HG03521 (cell line): ENCODE results near the gene GPC6.

Experiments used
- ATAC-seq: cut with Tn5 transposase; IDR thresholded peaks from one replicate; pipeline ENCODE4 v1.9.1; 2021; ENCODE audit warnings: mild to moderate bottlenecking, moderate library complexity; ENCODE audit not compliant: unreplicated experiment

Gene GPC6

GRCh38 chr13:93810264-93810663, 583.7 kb downstream of the GPC6 start:
- ATAC-seq: no peak

- ATAC-seq: no peak
These were observed 584.6 kb downstream of the GPC6 start for GRCh38 chr13:93811071-93811737.

DNA sequence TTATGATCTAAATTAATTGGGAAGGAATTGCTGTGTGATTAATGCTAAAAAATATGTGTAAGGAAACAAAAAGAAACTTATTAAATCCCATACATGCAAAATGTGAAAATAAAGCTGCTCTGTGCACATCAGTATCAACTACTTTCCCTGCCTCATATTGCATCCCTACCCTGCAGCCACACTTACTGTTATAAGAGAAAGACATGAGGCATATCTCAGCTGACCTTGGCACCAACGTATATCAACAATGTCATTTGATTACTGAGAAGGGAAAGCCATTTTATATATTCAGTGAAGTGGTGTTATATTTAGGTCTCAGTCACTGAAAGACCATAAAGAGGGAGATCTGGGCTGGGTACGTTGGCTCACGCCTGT, 585.1 kb downstream of the GPC6 start:
- ATAC-seq: no peak

GRCh38 chr13:93814658-93815057, 588.1 kb downstream of the GPC6 start:
- ATAC-seq: no peak

- no peak for ATAC-seq
These were observed 591.7 kb downstream of the GPC6 start for GRCh38 chr13:93818345-93818744.

DNA sequence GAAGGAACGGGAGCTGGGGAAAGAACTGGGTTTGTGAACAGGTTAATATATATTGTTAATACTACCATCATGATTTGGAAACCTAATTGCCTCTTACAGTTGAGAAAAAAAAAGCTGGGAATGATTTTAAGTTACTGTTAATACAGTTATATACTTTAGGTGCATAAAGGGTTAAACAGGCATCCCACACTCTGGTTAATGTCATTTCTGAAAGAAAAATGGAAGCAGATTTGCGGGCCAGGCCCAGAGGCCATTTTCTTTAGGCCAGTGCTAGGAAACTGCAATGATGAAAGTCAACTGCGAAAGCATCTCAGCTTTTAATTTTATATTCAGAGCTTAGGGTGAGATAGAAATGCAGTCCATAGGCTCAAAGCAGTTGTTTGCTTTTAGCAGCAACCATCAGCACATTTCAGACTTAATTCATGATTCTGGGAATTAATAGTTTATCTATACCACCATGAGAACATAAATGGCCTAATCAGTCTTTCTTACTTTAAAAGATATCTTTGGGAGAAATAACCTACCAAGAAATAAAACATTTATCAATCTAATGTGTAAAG, 592.8 kb downstream of the GPC6 start:
- no peak for ATAC-seq

DNA sequence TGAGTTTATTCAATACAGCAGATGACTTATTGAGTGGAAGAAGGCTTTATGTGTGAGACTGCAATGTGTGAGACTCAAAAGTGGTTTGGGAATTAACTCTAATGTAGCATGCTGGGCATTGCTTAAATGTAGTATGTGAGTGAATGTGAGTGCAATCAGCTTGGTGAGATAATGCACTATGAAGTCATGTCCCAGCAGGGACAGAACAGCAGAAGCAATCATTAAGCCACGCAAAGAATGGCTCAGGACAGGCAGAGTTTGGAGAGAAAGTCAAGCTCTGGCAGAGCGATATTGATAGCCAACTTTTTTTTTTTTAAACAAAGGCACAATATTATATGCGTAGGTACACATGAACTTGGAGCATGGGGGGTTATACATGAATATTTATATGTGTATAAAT, 597.7 kb downstream of the GPC6 start:
- ATAC-seq: no peak

- ATAC-seq: no peak
These were observed 607.4 kb downstream of the GPC6 start for GRCh38 chr13:93834051-93834450.

DNA sequence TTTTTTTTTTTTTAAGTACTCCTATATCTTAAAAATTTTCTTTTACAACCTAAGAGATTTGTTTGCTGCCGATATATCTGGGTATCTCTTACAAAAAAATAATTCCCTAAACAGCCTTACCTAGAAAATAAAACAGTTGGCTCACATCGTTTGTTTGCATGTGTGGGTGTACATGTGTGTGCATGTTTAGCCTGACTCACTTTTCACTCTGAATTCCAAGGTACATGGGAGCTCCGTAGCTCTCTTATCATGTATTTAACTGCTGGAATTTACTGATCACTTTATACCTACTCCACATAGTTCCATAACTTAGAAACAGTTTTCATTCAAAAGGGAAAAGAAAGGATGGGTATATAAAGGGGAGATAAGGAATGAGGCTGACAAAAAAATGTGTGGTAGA, 616.5 kb downstream of the GPC6 start:
- no peak for ATAC-seq

DNA sequence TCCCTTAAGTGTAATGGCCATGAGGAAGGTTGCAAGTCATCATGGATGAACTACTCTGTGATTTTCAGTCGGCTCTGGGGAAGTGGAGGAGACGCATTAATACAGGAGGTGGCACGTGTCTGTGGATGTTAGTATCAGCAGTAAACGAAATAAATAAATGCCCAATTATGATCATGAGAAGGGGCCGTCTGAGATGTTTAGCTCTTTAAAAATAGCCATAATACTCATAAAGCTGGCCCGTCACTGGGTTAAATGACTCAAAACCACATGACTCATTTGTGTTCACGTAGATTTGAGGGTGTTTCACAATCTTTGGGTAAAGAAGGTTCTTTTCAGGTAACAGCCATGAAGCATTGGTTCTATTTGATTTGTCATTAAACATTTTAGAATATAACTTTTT, 620.6 kb downstream of the GPC6 start:
- ATAC-seq: no peak

GRCh38 chr13:93848247-93848646, 621.6 kb downstream of the GPC6 start:
- ATAC-seq: no peak

DNA sequence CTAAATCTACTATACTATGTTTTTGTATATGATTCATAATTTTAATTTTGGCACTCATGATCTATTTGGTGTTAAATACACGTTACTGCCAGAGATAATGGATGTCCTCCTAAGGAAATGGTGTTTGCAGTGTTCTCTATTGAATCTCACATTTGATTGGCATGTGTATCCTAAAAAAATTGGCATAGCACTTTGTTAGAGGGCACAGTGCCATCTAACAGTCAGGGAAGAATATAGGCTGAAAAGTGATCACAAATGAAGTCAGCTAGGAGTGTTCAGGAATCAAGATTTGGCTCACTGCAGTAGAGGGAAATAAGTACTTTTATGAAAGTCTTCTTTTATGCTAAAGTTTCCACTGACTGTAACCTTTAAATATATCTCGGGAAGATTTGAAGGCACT, 624.6 kb downstream of the GPC6 start:
- no peak for ATAC-seq

- ATAC-seq: no peak
These were observed 627.3 kb downstream of the GPC6 start for GRCh38 chr13:93853912-93854311.

GRCh38 chr13:93857126-93857525, 630.5 kb downstream of the GPC6 start:
- ATAC-seq: no peak

DNA sequence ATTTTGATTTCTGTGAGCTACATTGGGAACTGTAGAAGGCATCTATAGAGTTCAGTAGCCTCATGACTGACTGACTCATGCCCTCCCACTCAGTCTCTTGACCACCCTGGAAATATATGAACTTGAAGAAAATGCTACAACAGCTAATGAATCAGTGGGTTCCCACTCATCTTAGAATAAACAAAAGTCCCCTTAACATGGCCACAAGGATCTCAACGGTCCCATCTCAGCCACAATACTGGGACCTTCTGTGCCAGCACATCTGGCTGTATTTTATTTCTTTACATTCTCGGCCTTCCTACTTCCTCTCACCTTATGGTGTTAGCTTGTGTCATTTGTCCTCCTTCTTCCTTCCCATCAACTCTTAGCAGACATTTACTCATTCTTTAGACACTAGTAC, 633.1 kb downstream of the GPC6 start:
- ATAC-seq: no peak

DNA sequence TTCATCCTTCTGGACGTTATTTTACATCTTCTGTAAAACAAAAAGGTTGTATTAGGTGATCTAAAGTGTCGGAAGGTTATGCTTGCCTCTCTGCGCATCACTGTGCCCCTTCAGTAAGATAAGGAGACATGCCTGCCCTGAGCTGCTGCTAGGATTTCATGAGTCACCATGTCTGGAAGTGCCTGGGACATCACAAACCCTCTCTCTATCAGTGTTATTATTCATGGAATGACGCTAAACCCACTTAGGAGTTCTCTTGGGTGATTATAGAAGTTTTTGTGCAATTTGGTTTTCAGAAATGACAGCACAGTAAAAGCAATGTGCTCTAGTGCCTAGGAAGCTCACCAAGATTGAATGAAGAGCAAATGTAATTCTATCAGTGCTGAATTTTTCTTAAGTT, 635.2 kb downstream of the GPC6 start:
- ATAC-seq: no peak

DNA sequence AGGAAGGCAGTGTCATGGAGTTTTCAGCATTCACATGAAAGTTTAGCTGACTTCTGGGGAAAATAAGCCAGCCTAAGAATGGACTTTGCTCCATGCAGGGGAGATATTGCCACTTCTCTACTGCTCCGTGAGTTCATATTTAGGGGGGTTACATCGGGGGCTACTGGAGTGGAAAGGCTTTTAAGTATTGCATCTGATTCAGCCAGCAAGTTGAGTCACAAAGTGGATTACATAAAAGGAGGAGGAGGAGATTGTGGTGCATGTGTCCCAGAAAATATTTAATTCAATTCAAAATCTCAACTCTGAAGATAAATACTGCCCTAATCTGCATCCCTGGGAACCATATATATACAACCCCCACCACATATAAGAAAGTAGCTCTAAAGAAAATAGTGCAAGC, 635.7 kb downstream of the GPC6 start:
- no peak for ATAC-seq

GRCh38 chr13:93865235-93865634, 638.6 kb downstream of the GPC6 start:
- no peak for ATAC-seq

DNA sequence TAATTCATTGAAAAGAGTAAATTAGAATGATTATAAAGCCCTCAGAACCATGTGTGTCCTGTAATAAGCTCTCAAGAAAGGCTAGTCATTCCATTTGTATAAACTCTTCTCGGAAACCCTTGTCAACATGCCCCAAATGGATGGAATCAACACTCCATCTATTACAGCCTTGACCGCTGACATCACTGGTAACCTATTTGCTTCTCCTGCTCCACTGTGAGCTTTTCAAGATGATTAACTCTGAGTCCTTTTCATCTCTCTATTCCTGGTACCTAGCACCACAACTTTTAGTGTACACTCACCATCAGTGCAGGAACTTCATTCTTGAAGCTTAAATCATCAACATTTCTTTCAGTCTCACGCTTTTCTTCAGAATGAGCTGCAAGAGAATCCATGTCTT, 640.9 kb downstream of the GPC6 start:
- no peak for ATAC-seq

DNA sequence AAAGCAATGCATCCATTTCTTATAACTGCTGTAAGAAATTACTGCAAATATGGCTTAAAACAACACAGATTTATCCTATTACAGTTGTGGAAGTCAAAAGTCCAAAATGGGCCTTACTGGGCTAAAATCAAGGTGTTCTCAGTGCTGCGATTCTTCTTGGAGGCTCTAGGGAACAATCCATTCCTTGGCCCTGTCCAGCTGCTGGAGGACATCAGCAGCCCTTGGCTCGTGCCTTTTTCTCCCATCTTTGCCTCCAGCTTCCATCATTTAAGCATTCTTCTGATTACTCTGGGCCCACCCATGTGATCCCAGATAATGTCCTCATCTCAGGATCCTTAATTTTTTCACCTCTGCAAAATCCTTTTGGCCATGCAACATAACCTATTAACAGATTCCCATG, 645.8 kb downstream of the GPC6 start:
- no peak for ATAC-seq

DNA sequence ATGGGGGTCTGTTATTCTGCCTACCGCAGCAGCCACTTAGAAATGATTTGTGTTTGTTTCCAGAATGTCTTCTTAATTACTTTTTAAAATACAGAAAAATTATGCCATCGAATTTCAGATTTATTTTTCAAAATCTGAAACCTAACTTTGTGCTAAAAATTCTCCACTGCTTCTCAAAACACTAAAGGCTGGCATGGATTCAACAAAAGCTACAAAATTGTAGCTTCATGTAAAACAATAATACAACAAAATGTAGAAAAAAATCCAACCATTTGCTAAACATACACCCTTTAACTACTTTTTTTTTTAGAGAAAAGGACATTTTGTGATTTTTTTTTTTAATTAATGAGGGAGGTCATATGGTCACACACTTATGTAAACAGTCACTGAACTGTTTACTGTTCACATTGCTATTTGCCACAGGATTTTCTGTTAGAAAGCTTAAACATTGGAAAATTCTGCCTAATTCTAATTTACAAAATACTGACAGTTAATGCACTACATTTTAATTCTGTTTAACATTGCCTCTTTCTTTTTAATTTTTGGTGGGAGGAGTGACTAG, 646.3 kb downstream of the GPC6 start:
- ATAC-seq: no peak

GRCh38 chr13:93875547-93875946, 648.9 kb downstream of the GPC6 start:
- ATAC-seq: no peak

GRCh38 chr13:93876236-93876635, 649.6 kb downstream of the GPC6 start:
- no peak for ATAC-seq
